ENCODE results near the gene SDK1.

SDK1 gene

GRCh38 chr7:3835109-3835508 is 534.1 kb downstream of the SDK1 start:
- no peak for DNase-seq

DNA sequence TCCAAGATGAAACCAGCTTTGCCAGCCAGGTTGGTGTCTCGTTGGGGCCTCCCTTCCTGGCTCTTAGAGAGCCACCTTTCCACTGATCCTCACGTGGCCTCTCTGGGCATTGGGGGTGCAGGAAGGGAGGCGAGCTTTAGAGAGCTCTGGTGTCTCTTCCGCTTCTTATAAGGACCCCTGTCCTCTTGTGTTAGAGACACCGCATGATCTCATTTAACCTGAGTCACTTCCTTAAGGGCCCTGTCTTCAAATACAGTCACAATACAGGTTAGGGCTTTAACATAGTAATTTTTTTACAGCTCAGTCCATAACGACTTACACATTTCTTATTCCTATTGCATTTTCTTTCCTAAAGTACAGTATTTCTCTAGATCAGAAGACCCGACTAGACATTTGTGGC is 535.8 kb downstream of the SDK1 start:
- no peak for DNase-seq

- no peak for DNase-seq
These were observed 543.6 kb downstream of the SDK1 start for GRCh38 chr7:3844540-3845151.

DNA sequence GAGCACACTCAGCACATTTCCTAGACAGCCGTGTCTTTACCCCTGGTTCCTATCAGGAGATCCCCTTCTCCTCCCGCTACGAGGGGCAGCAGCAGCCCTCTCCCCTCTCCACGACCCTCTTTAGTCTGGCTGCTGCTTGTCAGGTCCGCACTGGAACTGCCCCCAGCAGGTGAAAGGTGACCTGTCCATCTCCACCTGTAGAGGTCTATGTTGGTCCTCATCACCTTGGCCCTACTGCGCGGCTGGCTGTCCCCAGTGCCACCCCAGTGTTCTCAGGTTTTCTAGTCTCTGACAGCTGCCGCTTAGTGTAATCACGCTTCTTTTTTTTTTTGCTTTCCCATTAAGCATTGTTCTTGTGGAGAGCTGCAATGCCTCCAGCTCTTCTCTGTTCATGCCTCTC is 545.7 kb downstream of the SDK1 start:
- DNase-seq: no peak

DNA sequence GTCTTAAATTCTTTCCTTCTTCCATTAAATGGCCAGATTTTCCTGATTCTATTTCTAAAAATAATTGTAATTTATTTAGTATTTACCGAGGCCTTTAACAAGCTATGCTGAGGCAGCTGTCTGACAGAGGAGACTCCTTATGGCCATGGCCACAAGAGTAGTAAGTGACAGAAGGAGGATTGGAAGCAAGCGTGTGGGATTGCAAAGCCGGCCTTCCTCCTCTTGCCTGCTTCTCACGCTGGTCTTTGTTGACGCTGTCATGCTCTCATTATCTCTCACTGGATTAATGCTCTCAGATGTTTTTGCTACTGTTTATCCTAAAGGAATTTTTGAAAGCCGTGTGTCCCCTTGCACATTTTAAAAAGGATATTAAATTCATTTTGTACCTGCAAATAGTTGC is 546.3 kb downstream of the SDK1 start:
- no peak for DNase-seq

DNA sequence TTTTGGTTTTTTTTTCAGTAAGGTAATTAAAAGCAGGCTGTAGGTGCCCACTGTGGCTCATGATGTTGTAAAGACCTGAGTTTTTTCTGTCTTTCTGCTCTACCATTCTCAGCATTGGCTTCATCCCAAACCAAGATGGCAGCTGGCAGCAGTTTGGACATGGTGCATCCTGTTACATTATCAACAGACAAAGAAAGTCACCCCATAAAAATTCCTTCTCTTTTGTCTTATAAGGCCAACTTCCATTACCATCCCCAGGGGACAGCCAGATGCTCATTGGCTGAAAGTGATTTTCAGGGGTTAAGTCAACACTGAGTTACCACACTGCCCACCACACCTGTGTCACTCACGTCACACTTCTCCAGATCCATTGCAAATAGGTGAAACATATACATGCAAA is 558.4 kb downstream of the SDK1 start:
- DNase-seq: no peak

DNA sequence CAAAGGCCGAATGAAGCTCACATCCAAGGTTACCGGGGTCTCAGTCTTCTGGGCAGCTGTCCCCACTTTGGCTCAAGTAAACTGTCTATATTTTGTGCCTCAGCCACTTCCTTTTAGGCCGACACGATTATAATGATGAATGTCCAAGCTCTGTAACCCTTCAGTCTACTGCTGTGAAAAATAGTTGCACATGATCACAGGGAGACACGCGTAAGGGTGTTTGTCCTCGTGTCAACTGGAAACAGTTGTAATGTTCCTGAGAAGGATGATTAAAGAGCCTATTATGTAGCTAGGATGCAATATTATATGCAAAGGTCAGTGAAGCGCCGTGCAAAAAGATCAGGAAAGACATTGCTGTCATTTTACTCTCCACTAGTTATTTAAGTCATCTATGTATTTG is 559.9 kb downstream of the SDK1 start:
- no peak for DNase-seq

GRCh38 chr7:3861386-3861785 is 560.3 kb downstream of the SDK1 start:
- DNase-seq: no peak

GRCh38 chr7:3861941-3862340 is 560.9 kb downstream of the SDK1 start:
- DNase-seq: no peak

- DNase-seq: no peak
These were observed 561.7 kb downstream of the SDK1 start for GRCh38 chr7:3862774-3863173.

GRCh38 chr7:3866277-3866676 is 565.2 kb downstream of the SDK1 start:
- DNase-seq: no peak

- DNase-seq: no peak
These were observed 566.8 kb downstream of the SDK1 start for GRCh38 chr7:3867863-3868262.

DNA sequence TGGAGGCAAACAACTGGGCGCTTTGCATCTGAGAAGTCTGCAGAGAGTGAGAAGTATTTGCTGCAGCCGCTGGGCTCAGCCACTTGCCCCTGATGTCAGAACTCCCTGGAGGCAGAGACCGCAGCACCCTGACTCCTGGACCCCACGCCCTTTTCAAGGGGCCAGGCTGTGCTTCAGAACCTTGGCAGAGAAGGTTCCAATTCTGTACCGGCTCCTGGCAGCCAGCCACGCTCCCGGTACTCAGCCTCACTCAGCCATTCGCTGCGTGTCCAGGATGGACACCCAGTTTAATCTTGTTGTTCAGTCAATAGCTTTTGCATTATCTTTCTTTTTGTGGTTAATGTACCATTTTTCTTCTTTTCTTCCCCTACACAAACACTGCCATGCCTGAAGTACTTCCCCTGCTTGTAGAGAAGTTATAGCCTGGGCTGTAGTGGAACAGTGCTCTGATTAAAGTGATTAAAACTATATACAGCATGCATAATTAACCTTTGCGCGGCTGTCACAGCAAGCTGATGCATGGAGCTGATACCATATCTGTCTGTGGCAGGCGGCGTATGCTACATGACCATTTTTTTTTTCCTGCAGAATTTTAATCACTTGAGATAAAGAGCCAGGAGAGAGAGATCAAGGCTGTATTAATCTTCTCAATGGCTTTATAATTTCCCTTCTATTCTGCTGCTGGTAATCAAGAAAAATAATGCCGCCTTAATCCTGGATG is 578.5 kb downstream of the SDK1 start:
- DNase-seq: no peak

DNA sequence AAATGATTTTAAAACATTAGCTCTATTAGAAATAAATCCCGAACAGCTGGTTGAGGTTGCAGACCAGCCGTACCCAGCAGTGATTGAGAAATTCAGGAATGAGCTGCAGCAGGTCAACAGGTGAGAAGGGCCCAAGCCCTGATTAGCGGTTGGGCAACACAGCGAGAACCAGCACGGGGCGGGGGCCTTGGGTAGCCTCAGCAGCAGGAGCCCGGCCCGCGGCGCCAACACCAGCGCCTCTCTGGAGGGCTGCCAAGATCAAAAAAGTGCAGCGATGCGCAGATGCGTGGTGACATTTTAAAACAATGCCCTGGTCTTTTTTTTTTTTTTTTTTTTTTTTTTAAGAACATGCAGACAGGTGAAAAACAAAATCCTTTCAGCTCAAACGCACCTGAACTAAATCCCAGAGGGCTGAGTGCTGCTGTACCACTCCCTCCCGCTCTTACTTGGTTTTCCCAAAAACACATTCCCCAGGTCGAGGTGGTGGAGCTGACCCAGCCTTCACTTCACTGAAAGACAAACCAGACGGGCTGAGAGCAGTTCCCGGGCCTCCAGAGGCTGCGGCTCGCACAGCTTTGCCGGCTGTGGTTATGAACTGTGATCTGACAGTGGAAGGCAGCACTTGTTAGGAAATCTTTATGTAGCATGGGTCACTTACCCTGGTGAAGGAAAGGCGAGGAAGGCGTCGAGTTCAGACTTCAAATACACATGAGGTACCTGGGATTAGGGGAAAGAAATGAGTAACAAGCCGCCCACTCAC is 579.4 kb downstream of the SDK1 start:
- DNase-seq: no peak

DNA sequence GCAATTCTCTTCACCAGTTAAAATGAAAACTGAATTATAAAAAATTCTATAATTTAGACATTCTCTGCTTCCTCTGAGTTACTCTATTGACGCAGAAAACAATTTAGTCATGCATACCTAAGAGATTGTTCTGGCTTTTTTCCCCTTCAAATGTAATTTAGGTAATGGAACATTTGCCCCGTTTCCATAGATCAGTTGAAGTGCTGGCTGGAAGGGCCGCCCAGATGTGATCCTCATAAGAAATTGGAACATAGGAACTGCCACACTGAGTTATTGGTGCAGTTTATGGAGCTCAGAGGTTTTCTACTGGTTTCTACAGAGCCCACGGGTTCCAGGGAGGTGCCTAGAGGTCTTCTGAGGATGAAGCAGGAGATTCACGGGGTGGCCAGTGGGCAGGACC is 581.7 kb downstream of the SDK1 start:
- no peak for DNase-seq

DNA sequence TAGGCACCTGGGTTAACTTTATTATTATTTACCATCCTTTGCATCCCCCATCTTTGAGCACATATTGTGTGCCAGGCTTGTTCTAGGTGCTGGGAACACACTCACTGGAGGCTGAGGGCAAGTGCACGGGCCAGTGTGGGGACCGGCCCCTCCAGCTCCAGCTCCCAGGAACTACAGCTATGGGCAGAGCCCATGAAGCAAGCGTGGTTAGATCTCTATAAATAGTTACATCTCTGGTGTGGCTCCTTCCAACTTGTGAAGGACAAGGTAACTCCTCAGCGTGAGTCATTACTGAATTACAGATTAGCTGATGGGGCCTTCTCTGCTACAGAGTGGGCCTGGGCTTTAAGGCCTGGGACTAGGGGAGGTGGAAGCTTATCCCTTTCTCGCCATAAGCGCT is 583.5 kb downstream of the SDK1 start:
- no peak for DNase-seq

- no peak for DNase-seq
These were observed 586.1 kb downstream of the SDK1 start for GRCh38 chr7:3887096-3887690.

DNA sequence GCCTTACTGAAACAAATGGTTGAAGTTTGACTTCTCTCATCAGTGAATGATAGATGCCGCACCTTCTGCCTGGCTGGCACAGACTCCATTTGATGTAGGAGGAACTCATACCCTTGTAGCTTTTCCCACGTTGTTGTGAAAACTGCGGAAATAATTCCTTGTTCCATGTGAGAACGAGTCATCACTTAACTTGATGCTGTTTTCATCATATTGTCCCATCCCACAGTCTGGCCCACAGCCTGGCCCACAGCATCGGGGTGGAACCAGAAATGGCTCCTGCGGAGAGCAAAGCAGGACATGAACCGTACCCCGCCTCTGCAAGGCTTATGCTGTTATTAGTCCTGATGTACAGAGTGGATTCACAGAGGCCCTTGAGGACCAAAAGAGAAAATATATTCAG is 587.0 kb downstream of the SDK1 start:
- DNase-seq: no peak

DNA sequence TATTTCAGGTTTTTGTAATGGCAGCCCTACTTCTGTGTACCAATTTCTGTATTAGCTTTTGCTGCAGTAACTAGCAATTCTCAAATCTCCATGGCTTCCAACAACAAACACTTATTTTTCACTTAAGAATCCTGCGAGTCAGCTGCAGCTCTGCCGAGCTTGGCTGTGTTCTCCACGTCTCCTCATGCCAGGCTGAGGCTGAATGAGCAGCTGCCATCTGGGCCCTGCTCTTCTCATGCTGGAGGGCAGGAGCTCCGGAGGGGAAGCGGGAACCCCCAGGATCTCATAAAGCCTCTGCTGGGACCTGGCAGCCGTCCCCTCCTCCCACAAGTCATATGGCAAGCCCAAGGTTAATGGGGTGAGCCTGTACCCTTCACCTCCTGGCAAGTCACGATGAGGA is 591.1 kb downstream of the SDK1 start:
- DNase-seq: no peak

DNA sequence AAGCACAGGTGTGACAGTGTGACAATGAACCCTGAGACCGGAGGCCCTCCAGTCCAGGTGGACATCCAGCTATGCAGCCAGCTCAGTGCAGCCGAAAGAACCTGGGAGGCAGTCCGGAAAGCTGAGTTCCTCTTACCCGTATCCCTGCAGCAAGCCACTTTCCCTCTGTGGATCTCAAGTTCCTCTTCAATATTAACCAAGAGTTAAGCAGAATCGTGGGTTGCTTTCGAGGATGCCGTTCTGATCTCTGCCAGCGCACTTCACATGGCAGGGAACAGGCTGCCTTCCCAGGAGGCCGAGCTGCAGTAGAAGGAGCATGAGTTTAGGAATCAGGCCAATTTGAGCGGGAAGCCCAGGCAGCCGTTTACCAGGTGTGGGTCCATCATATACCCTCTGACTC is 591.6 kb downstream of the SDK1 start:
- no peak for DNase-seq

GRCh38 chr7:3893151-3893788 is 592.2 kb downstream of the SDK1 start:
- no peak for DNase-seq

GRCh38 chr7:3893789-3894153 is 592.7 kb downstream of the SDK1 start:
- DNase-seq: no peak

- DNase-seq: no peak
These were observed 594.5 kb downstream of the SDK1 start for GRCh38 chr7:3895341-3896116.

Measured in CD4-positive, alpha-beta T cell treated with Interleukin-6 for 4 hours (primary cell).